Nephron progenitor cell (in vitro differentiated cells): ENCODE measurements around the gene LCE1B.

ENCODE experiments used
- DNase-seq: peaks from one replicate; pipeline ENCODE4 v3.0.0; 2021
- H3K27ac Mint-ChIP-seq: 2 replicates; pipeline ENCODE4 v1.8.0; 2021; ENCODE audit warnings: mild to moderate bottlenecking, moderate library complexity, mixed read lengths
- H3K27me3 Mint-ChIP-seq: 2 replicates; pipeline ENCODE4 v1.8.0; 2021; ENCODE audit warnings: mild to moderate bottlenecking, low read depth, mixed read lengths; ENCODE audit not compliant: poor library complexity
- H3K36me3 Mint-ChIP-seq: 2 replicates; pipeline ENCODE4 v1.8.0; 2021; ENCODE audit warnings: low read depth, mixed read lengths
- H3K4me1 Mint-ChIP-seq: 2 replicates; pipeline ENCODE4 v1.8.0; 2021; ENCODE audit warnings: mixed read lengths
- H3K4me3 Mint-ChIP-seq: 2 replicates; pipeline ENCODE4 v1.8.0; 2021; ENCODE audit warnings: mild to moderate bottlenecking, moderate library complexity, mixed read lengths
- H3K9me3 Mint-ChIP-seq: 2 replicates; pipeline ENCODE4 v1.8.0; 2021; ENCODE audit warnings: mild to moderate bottlenecking, moderate library complexity, mixed read lengths
- TF ChIP-seq, protein P1 (sequence below): fragments of 200-600 bp; sonication (generic); IDR thresholded peaks from 2 replicates; pipeline ENCODE4 v1.5.0; 2021; ENCODE audit warnings: antibody characterized with exemption

LCE1B gene

DNA sequence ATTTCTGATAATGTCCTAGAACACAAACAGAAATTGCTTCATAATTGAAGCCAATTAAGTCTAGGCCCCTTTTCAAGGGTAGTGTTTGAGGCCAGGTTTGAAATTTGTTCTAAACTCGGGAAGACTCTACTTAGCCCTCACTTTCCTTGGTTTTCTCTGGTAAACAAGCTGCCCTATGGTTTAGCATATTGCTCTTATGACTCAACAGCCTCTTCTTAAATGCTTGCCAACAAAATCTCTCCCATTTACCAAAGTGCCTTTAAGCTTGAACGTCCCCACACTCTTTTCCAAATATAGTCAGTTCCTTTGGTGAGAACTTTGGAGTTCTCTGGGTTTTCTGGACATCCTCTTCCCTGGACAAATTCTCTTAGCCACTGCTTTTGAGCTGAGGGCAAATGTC lies 25.1 kb downstream of the LCE1B start:
- DNase-seq = no peak
- Mint-ChIP-seq H3K9me3 (peaks cover 65% of the 10 kb centered on the region), H3K4me3 (no peak overlapping the region), H3K27ac (no peak overlapping the region), H3K4me1 (no peaks in the 10 kb centered on the region), H3K27me3 (no peaks in the 10 kb centered on the region), H3K36me3 (no peaks in the 10 kb centered on the region)
- TF ChIP-seq, protein P1, sequence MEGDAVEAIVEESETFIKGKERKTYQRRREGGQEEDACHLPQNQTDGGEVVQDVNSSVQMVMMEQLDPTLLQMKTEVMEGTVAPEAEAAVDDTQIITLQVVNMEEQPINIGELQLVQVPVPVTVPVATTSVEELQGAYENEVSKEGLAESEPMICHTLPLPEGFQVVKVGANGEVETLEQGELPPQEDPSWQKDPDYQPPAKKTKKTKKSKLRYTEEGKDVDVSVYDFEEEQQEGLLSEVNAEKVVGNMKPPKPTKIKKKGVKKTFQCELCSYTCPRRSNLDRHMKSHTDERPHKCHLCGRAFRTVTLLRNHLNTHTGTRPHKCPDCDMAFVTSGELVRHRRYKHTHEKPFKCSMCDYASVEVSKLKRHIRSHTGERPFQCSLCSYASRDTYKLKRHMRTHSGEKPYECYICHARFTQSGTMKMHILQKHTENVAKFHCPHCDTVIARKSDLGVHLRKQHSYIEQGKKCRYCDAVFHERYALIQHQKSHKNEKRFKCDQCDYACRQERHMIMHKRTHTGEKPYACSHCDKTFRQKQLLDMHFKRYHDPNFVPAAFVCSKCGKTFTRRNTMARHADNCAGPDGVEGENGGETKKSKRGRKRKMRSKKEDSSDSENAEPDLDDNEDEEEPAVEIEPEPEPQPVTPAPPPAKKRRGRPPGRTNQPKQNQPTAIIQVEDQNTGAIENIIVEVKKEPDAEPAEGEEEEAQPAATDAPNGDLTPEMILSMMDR = no peak

DNA sequence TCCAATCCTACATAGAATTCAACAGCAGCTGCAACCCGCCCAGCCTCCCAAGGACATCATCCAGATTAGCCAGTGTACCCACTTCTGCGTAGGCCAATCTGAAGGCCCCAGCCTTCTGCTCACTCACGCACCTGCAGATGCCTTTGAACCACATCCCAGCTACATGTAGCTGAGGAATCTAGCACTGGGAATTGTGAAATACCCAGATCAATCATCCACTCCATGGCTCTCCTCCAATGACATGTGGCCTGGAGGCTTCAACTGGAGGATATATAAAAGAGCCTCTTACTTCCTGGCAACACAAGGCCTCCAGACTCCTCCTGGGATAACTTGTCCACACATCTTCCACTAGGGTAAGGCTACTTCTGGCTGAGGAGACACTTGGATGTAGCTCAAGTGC lies 30.8 kb downstream of the LCE1B start, which contains the start of gene LCE6A:
LCE6A (plus strand) TSS at position 301 of the 400 bp plus-strand sequence. CDS start 665 bp downstream, outside the sequence.
- TF ChIP-seq, protein P1 = no peak
- no peaks in the 10 kb centered on the region for H3K36me3 Mint-ChIP-seq
- H3K9me3 Mint-ChIP-seq = peaks cover 68% of the 10 kb centered on the region
- no peak for DNase-seq
- H3K4me3 Mint-ChIP-seq = no peak within 1 kb of the TSS
- H3K27ac Mint-ChIP-seq = no peak within 1 kb of the TSS
- no peaks in the 10 kb centered on the region for H3K4me1 Mint-ChIP-seq
- H3K27me3 Mint-ChIP-seq = no peaks in the 10 kb centered on the region

DNA sequence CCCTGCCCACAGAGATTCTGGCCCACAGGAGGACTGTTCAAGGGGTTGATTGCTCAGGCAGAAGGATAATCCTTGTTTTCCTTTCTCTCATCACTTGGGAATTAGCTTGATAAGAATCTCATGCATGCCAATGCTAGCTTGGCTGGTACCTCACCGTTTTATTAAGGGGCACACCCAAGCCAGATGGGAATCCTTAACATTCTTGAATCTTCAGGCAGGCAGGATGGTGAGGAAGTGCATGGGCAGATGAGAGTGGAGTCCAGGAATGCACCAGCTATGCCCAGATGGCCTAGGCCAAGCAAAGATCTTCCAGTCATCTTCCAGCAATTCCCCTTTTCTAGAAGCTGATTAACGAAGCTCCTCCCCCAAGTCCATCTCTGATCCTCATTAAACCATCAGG lies 43.9 kb downstream of the LCE1B start:
- TF ChIP-seq, protein P1 = no peak
- Mint-ChIP-seq H3K36me3 (no peaks in the 10 kb centered on the region), H3K4me3 (no peak overlapping the region), H3K27me3 (peaks cover 3% of the 10 kb centered on the region), H3K27ac (no peak overlapping the region), H3K4me1 (no peaks in the 10 kb centered on the region), H3K9me3 (peaks cover 67% of the 10 kb centered on the region)
- DNase-seq = no peak

DNA sequence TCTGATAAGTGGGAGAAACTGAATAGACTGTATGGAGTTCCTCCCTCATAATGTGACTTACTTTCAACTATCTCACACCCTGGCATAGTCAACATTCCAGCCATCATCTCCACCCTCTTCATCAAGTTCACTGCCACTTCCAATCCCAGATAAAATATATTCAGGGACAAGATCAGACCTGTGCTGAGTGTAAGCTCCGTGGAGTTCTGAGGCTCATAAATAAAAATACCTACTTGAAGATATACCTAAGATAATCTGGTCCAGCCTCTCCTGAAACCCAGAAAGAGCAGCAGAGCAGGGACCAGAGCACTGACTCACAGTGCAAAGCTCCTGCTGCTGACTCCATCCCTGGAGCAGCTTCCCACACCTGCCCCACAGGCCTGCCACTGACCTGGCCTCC lies 46.3 kb downstream of the LCE1B start:
- Mint-ChIP-seq H3K9me3 (peaks cover 76% of the 10 kb centered on the region), H3K4me1 (no peaks in the 10 kb centered on the region), H3K36me3 (no peaks in the 10 kb centered on the region), H3K4me3 (no peak overlapping the region), H3K27ac (no peak overlapping the region), H3K27me3 (peaks cover 3% of the 10 kb centered on the region)
- TF ChIP-seq, protein P1 = no peak
- no peak for DNase-seq

DNA sequence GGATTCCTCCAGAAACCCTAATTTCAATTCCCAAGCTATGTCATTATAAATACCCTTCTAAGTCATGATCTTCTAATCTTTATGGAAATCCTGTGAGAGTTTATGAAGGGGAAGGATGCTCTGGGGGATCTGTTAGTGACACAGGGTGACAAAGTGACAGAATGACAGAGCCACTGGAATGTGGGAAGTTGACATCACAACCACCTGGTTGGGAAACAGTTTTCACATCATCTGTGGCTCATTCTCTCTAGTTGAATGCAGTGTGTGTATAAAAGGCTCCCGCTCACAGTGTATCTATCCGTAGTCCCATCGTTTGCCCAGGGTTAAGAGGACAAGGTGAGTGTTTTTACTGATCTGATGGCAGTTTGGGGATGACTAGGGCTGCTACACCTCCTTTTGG lies 47.9 kb downstream of the LCE1B start, which contains the start of gene LCE7A:
LCE7A (plus strand) TSS at position 301 of the 400 bp plus-strand sequence. CDS start 702 bp downstream, outside the sequence.
- TF ChIP-seq, protein P1 = no peak
- Mint-ChIP-seq H3K27ac (no peak within 1 kb of the TSS), H3K27me3 (peaks cover 3% of the 10 kb centered on the region), H3K4me1 (no peaks in the 10 kb centered on the region), H3K36me3 (no peaks in the 10 kb centered on the region), H3K4me3 (no peak within 1 kb of the TSS), H3K9me3 (peaks cover 68% of the 10 kb centered on the region)
- DNase-seq = no peak

DNA sequence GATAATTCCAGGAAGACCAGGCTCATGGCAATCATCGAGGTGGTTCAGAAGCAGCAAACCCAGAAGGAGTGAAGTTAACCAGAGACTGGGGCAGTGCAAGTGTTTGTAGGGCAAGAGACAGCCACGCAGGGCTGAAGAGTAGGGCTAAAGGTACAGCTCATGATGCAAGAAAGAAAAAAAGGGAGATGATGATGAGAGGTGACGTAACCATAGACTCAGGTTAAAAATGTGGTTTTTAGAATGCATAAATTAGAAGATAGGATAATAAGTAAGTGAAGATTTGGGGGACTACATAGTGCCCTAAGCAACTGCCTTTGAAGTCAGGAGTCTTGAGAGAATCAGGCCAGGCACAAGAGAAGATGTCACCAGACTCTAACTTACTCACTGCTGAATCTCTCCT lies 48.4 kb downstream of the LCE1B start:
- TF ChIP-seq, protein P1 = no peak
- Mint-ChIP-seq H3K36me3 (no peaks in the 10 kb centered on the region), H3K9me3 (peaks cover 67% of the 10 kb centered on the region), H3K27ac (no peak overlapping the region), H3K27me3 (peaks cover 3% of the 10 kb centered on the region), H3K4me3 (no peak overlapping the region), H3K4me1 (no peaks in the 10 kb centered on the region)
- DNase-seq = no peak
